H7 (cell line): ENCODE results near the gene PYCR2. TPM values are rescaled to one million over a fixed set of nuclear protein-coding genes. Genes with fewer than 3 reads are reported as not detected.
A peak's percentile ranks its signal among the peaks of the same experiment; 100 is the strongest.

Experiments
- DNase-seq: peaks from one replicate; pipeline ENCODE4 v3.0.0; 2012
- H3K27me3 ChIP-seq: 2 replicates; pipeline ENCODE4 v1.6.0; 2011; ENCODE audit warnings: mild to moderate bottlenecking, low read length; ENCODE audit not compliant: control insufficient read depth, insufficient read depth
- H3K36me3 ChIP-seq: replicated peaks from 2 replicates; pipeline ENCODE4 v1.5.1; 2011; ENCODE audit warnings: low read length; ENCODE audit not compliant: control insufficient read depth, insufficient read depth
- H3K4me3 ChIP-seq: 2 replicates; pipeline ENCODE4 v1.5.1; 2011; ENCODE audit warnings: low read depth, mild to moderate bottlenecking, control low read depth, low read length, moderate library complexity; ENCODE audit not compliant: insufficient read depth
- total RNA-seq: library from RNA; depleted of rRNA; stranded (reverse); fragments of >200 nt; shearing (Covaris generic); gene quantifications from 2 replicates; pipeline ENCODE4 v1.2.3, GENCODE V29; 2014

The PYCR2 gene
- total RNA-seq, 1 experiment from 2014 or later: 356 TPM

- Histone ChIP-seq H3K27me3 (no peaks in the 10 kb centered on the region), H3K4me3 (no peak overlapping the region), H3K36me3 (peaks cover 14% of the 10 kb centered on the region)
- no peak for DNase-seq
Measured at GRCh38 chr1:225885336-225885735, 38.7 kb downstream of the PYCR2 start.

DNA sequence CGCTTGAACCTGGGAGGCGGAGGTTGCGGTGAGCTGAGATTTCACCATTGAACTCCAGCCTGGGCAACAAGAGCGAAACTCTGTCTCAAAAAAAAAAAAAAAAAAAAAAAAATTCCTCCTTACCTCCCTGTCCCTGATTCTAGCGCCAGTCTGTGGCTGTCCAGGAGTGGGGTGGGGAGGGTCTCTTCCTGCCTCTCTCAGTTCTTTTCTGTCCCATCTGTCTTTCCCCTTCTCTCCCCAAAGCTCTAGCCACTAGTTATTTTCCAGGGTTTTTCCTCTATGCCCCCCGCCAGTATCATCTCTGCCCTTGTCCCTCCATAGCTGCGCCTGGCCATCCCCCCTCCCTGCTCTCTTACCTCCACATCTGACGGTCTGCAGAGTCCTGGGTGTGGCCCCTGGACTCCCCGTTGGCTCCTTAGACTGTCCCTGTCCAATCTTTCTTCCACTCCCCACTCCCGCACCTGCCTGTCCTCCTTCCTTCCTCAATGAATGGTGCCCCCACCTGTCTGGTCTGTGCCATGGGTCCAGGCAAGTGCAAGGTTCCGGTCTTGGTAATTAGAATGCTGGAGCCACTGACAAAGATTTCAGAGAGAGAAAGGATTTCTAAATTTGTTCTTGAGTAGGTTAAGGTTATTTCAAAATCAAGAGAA, 40.3 kb downstream of the PYCR2 start:
- peak overlapping the region; percentile 97 for H3K4me3 ChIP-seq
- DNase-seq: no peak
- H3K36me3 ChIP-seq: peaks cover 25% of the 10 kb centered on the region
- no peaks in the 10 kb centered on the region for H3K27me3 ChIP-seq

DNA sequence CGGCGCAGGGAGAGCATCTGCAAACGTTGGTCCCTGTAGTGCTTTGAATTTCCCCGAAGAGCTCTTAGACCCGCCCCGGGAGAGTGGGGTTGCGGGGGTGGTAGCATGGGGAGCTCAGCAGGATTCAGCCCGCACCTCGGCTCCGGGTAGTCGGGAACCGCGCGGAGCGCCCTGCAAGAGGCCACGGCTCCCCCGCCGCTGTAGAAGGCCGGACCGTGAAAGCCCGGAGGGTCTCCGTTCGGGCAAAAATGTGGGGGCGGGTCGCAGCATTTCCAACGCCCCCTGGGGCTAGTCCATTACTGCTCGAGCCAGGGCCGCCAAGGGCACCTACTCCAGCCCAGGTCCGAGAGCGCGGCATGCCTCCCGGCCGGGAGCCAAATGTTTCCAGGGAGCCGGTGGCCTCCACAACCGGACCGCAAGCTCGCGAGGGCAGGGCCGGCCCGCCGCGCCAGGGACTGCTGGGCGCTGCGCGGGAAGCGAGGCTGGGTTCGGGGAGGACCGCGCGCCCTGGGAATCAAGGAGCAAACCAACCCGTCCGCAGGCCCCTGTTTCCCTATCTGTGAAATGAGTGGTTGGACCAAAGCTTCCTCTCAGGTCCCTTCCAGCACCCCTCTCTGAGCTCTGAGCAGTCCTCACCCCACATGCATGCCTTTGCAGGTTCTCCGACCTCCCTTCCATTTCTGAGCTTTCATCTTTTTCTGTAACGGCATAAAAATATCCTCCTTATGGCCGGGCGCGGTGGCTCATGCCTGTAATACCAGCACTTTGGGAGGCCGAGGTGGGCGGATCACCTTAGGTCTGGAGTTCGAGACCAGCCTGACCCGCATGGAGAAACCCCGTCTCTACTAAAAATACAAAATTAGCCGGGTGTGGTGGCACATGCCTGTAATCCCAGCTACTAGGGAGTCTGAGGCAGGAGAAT, 41.1 kb downstream of the PYCR2 start:
- peak; percentile 81 for DNase-seq
- Histone ChIP-seq H3K4me3 (peak overlapping the region; percentile 97), H3K36me3 (peaks cover 25% of the 10 kb centered on the region), H3K27me3 (no peaks in the 10 kb centered on the region)

DNA sequence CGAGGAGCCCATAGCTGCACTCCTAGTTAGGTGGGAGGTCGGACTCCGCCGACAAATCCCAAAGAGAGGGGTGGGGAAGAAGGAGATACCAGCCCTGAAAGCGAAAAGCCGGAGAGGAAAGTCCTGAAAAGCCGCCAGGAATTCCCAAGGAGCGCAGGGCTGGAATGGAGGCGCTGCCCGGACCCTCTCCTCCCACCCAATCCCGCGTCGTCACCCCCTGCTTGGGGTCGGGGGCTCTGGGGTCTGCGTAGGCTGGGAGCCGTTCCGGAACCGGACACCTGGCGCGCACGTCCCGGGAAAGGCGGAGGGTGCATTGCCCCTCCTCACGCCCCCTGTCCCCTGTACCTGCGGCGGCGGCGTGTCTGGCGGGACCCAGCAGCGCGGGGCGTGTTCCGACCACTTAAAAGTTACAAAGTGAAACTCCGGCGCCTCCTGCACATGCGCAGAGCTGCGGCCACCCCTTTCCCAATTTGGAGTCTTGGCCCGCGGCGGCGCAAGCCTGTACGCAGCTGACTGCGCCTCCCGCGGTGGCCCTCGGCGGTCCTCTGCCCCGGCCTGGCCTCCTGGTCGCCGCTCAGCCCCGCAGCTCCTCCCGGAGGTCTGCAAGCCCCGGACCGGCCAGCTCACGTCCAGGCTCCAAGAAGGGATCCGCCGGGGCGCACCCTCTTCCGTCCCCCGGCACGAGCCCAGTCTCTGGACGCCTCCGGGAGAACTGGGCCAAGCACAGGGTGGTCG, 41.9 kb downstream of the PYCR2 start, which contains the start of gene TMEM63A:
Gene TMEM63A, minus strand, starts transcription at position 422 of the 735 bp plus-strand sequence. CDS start 4,800 bp downstream, outside the sequence.
- peak within 1 kb of the TSS; percentile 97 for H3K4me3 ChIP-seq
- H3K27me3 ChIP-seq: no peaks in the 10 kb centered on the region
- peak; percentile 98 for DNase-seq
- peaks cover 28% of the 10 kb centered on the region for H3K36me3 ChIP-seq

DNA sequence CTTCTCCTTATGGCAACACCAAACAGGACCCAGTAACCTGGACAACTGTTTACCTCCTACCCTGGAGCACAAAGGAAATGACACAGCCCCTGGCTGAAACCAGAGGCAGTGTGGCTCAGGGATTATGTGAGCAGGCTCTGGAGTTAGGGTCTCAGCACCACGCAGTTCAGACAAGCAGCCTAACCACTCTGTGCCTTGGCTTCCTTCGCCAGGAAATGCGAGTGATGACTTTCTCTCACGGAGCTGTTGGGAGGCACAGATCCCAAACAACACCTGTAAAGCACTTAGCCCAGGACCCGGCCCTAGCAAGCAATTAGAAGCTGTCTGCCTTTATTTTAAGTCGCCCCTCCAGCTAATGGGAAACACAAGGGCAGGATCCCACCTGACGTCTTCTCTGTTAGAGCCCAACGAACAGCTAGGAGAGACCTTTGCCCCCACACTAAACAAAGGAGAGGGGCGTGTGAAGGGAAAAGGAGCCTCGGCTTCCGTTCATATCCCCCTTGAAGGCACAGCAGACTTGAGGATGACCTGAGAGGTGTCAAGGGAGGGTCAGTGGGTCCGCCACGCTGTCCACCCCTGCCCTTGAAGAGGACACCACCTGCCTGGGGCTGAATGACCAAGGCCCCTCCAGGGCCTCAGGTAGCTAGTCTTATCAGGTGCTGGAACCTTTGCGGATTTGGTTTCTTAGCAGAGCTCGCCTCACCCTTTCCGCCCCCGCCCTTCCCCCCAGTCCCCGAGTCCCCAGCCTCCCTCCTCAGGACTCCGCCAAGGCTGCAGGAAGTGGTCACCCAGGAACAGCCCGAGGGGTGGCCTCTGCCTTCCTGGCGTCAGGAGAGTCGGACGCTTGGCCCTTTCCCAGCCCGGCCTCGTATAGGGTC, 42.7 kb downstream of the PYCR2 start:
- no peaks in the 10 kb centered on the region for H3K27me3 ChIP-seq
- DNase-seq: peak; percentile 77
- peak overlapping the region; percentile 97 for H3K4me3 ChIP-seq
- peaks cover 29% of the 10 kb centered on the region for H3K36me3 ChIP-seq

DNA sequence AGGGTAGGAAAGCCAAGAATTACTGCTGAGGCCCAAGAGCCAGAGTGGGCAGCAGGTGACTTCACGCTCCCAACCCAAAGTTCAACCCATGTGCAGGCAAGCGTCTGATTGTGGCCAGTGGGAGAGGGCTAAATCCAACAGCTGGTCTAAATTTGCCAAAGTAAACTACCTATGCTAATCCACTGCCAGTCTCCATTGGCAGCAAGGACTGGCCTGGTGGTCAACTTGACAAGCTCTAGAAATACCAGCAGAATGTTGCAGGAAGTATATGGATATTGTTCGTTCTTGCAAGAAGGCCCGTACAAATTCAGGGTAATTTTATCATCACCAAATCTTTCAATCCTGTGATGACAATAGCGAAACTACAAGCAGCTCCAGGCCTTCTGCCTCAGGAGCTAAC, 43.4 kb downstream of the PYCR2 start:
- Histone ChIP-seq H3K4me3 (peak overlapping the region; percentile 20; the same call in 1 of the 2 replicates), H3K27me3 (no peaks in the 10 kb centered on the region), H3K36me3 (peaks cover 32% of the 10 kb centered on the region)
- DNase-seq: no peak

- H3K4me3 ChIP-seq: peak overlapping the region; percentile 20; the same call in 1 of the 2 replicates
- DNase-seq: no peak
Measured at GRCh38 chr1:225880222-225880588, 43.8 kb downstream of the PYCR2 start.

GRCh38 chr1:225879521-225880221, 44.4 kb downstream of the PYCR2 start:
- no peaks in the 10 kb centered on the region for H3K27me3 ChIP-seq
- peak overlapping the region; percentile 20; the same call in 1 of the 2 replicates for H3K4me3 ChIP-seq
- no peak for DNase-seq
- H3K36me3 ChIP-seq: peaks cover 39% of the 10 kb centered on the region

More at GRCh38 chr1:225880222-225880588, 43.8 kb downstream of the PYCR2 start:
- H3K27me3 ChIP-seq: no peaks in the 10 kb centered on the region
- H3K36me3 ChIP-seq: peaks cover 36% of the 10 kb centered on the region

DNA sequence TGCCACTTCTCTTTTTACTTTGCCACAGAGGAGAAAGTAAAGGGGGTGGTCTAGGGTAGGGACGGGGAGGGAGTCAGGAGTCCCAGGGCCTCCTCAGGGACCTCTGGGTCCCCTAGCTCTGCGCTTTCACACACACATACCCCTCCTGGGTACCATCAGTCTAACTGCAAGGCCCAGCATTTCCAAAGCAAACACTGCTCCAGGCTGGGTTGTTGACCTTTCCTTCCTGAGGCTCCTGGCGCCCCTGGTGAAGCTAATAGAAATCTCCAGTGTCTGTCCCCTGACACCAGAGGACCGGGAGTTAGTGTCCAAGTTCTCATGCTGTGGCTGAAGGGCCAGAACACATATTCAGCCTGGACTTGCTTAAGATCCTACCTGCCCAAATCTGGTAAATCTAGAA, 45.8 kb downstream of the PYCR2 start:
- no peak for DNase-seq

GRCh38 chr1:225877580-225877979, 46.5 kb downstream of the PYCR2 start:
- Histone ChIP-seq H3K27me3 (no peaks in the 10 kb centered on the region), H3K4me3 (no peak overlapping the region), H3K36me3 (peaks cover 52% of the 10 kb centered on the region)
- DNase-seq: peak; percentile 82

More for the DNA sequence above, 45.8 kb downstream of the PYCR2 start:
- Histone ChIP-seq H3K36me3 (peaks cover 49% of the 10 kb centered on the region), H3K4me3 (no peak overlapping the region), H3K27me3 (no peaks in the 10 kb centered on the region)

- H3K27me3 ChIP-seq: no peaks in the 10 kb centered on the region
- peaks cover 56% of the 10 kb centered on the region for H3K36me3 ChIP-seq
- DNase-seq: no peak
- H3K4me3 ChIP-seq: no peak overlapping the region
Measured at GRCh38 chr1:225876900-225877510, 47.0 kb downstream of the PYCR2 start.

DNA sequence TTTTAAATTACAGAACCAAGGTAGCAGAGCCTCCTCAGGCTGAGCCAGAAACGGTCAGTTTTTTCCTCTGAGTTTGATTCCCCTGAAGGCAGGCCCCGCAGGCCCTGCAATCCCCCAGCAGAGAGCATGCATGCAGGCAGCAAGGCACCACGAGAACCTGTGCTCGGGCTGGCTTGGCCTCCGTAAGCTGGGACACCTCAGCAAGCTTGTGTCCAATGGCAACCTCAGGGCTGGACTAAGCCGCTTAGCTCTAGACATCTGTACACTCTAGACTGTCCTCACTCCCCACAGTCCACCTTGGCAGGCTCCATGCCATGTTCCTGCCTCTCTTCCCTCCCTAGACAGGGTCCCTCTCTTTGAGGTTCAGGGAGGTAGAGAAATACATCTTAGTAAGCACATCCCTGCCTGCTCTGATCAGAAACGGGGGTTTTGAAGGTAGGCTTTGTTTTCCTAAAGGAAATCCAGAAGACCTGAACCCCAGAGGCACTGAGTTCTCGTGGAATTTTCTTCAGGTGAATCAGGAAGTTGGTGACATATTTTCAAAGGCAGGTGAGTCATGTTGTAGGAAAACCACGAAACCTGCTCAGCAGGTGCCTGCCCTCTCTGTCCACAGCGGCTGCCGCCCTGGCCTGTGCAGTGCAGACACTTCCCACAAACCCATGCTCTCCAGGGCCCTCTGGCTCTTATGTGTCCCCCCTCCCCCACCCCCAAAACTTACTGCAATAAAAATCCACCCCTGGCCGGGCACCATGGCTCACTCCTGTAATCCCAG, 48.8 kb downstream of the PYCR2 start:
- Histone ChIP-seq H3K36me3 (peaks cover 61% of the 10 kb centered on the region), H3K4me3 (no peak overlapping the region), H3K27me3 (no peaks in the 10 kb centered on the region)
- no peak for DNase-seq
